Body of pancreas (tissue), 4 donors: ENCODE data around the gene EXOC3. TPM values are rescaled to one million over a fixed set of nuclear protein-coding genes. Genes with fewer than 3 reads are reported as not detected.

Experiments
- ATAC-seq: fragments of 150-250 bp; one replicate; pipeline ENCODE4 v1.9.1; 2016
- DNase-seq, 4 donors: peaks; one replicate each; pipeline ENCODE4 v3.0.0-alpha.2; 2019
- H3K27ac ChIP-seq, 4 donors: fragments of 200-600 bp; sonication (generic); 1 replicate in 3 of 4; 2 replicates in 1 of 4; pipeline versions ENCODE4 v1.5.1 to v1.6.1; 2016 to 2019; ENCODE audit warnings: mild to moderate bottlenecking in 1 of 4, mixed read lengths in 1 of 4, moderate library complexity in 1 of 4
- H3K27me3 ChIP-seq, 2 donors: fragments of 200-600 bp; sonication (generic); one replicate each; pipeline ENCODE4 v1.6.0; 2016; ENCODE audit warnings: mild to moderate bottlenecking in 1 of 2
- H3K36me3 ChIP-seq, 2 donors: fragments of 200-600 bp; sonication (generic); replicated peaks in 1 of 2; 2 replicates each; pipeline ENCODE4 v1.5.1; 2016; ENCODE audit warnings: low read depth in 2 of 2; ENCODE audit not compliant: insufficient read depth in 1 of 2
- H3K4me1 ChIP-seq: fragments of 200-600 bp; sonication (generic); one replicate; pipeline ENCODE4 v1.6.0; 2016
- H3K4me3 ChIP-seq, 2 donors: fragments of 200-600 bp; sonication (generic); 1 replicate in 1 of 2; 2 replicates in 1 of 2; pipeline ENCODE4 v1.5.1; 2016 to 2019
- H3K9me3 ChIP-seq, 3 donors: fragments of 200-600 bp; sonication (generic); 1 replicate in 2 of 3; 2 replicates in 1 of 3; pipeline ENCODE4 v1.5.1; 2016
- POLR2A ChIP-seq, 3 donors: fragments of 450-650 bp; IDR thresholded peaks; one replicate each; pipeline ENCODE4 v1.6.1; 2016; ENCODE audit warnings: antibody characterized with exemption in 3 of 3, mild to moderate bottlenecking in 2 of 3
- WGBS, 2 donors: methylation state at CpG; one replicate each; pipeline ENCODE4 v1.1.5; 2017; 5-methylcytosine and 5-hydroxymethylcytosine counted together
- intact Hi-C: fragments of 100-400 bp; cut with DNase I; formaldehyde crosslinking; loops from one replicate; pipeline ENCODE4 v1.15.1; 2023
- total RNA-seq, 2 donors: library from RNA; depleted of rRNA; stranded (reverse); fragments of >200 nt; gene quantifications; one replicate each; pipeline ENCODE4 v1.1.0, GENCODE V29; 2016
- TF ChIP-seq, protein P1 (sequence below), 7 experiments: fragments of 450-650 bp in 4 of 7; fragments of 200-600 bp in 3 of 7; sonication (generic) in 3 of 7; IDR thresholded peaks; one replicate each; pipeline ENCODE4 v1.5.1; 2016 to 2019; ENCODE audit warnings: antibody characterized with exemption in 7 of 7

Gene EXOC3
- total RNA-seq, 2 donors from 2014 or later, result 32.2 to 79.1 TPM

DNA sequence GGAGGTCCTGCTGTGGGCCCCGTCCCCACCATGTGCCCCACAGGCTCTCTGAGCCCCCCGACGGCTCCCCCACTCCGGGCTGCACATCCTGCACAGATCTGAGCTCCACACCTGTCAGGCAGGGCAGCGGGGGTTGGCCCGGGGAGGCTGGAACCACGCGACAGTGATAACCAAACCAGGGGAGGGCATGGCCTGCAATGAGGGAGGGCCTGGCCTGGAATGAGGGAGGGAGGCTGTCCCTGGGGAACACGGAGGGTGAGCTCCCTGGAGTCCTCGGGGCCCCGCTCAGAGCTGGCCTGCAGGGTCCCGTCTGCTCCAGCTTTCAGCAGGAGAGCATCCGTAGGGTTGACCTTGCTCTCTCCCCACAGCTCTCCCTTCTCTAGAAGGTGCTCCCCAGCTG is 50.8 kb downstream of the EXOC3 start:
- Histone ChIP-seq H3K9me3 (no peaks in the 10 kb centered on the region), H3K4me3 (no peak overlapping the region), H3K4me1 (no peaks in the 10 kb centered on the region), H3K27ac (no peak overlapping the region), H3K27me3 (peaks cover 0 to 10% of the 10 kb centered on the region in 2 donors), H3K36me3 (no peaks in the 10 kb centered on the region)
- DNase-seq, result no peak
- WGBS, 2 donors, result 26 to 38% methylated on average over 10 to 13 of the region's 13 CpGs
- ATAC-seq, result no peak
- intact Hi-C loops, result no loop called here
- no peak for TF ChIP-seq POLR2A (IDR thresholded peaks at IDR 0.05)
- TF ChIP-seq, protein P1, sequence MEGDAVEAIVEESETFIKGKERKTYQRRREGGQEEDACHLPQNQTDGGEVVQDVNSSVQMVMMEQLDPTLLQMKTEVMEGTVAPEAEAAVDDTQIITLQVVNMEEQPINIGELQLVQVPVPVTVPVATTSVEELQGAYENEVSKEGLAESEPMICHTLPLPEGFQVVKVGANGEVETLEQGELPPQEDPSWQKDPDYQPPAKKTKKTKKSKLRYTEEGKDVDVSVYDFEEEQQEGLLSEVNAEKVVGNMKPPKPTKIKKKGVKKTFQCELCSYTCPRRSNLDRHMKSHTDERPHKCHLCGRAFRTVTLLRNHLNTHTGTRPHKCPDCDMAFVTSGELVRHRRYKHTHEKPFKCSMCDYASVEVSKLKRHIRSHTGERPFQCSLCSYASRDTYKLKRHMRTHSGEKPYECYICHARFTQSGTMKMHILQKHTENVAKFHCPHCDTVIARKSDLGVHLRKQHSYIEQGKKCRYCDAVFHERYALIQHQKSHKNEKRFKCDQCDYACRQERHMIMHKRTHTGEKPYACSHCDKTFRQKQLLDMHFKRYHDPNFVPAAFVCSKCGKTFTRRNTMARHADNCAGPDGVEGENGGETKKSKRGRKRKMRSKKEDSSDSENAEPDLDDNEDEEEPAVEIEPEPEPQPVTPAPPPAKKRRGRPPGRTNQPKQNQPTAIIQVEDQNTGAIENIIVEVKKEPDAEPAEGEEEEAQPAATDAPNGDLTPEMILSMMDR (IDR thresholded peaks at IDR 0.05), result no peak

DNA sequence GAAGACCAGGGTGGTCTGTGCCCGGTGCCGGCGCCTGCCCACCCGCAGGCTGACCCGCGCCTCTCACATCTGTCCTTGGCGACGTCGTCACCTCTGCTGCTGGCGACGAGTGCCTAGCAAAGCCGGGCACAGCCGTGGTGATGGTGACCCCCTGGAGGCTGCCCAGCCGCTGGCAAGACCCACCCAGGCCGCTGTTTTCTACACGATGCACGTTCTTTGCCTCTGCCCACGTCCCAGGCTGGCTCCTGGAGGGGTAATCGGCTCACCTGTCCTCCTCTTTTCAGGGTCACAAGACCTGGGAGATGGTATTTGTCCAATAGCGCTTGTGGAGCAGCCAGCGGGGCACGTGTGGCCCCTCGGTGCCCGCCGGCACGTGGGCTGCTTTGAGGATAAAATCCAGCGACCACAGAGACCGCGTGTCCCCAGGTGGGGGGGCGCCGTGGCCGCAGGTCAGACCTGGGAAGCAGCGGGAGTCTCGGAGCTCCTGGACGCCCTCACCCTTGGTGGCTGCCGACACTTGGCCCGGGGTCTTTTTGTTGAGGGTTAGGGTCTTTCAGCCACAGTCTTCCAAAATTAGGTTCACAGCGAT is 51.8 kb downstream of the EXOC3 start:
- intact Hi-C loops, result no loop called here
- H3K4me1 ChIP-seq, result no peaks in the 10 kb centered on the region
- no peak for DNase-seq

DNA sequence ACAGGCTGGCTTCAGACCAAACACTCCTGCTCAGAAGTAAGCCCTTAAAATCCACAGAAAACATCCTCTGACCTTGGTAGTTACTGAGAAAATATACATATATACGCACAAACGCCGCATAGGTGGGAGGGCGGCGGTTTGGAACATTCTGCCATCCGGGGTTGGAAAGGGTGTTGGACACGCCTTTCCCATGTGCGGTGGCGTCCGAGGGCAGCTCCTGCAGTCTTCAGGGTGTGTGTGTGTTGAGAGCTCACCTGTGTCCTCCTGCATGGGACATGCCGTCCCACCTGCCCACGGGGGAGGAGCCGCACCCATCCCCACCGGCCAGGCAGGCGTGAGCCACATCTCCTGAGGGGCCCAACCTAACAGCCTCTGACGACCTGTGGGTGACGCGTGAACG is 53.1 kb downstream of the EXOC3 start:
- Histone ChIP-seq H3K27me3 (peaks cover 0 to 14% of the 10 kb centered on the region in 2 donors), H3K9me3 (no peaks in the 10 kb centered on the region), H3K4me3 (no peak overlapping the region), H3K4me1 (no peaks in the 10 kb centered on the region), H3K27ac (no peak overlapping the region), H3K36me3 (no peaks in the 10 kb centered on the region)
- DNase-seq (no peak), ATAC-seq (no peak)
- TF ChIP-seq POLR2A (IDR thresholded peaks at IDR 0.05), result no peak
- TF ChIP-seq, protein P1 (IDR thresholded peaks at IDR 0.05), result no peak
- intact Hi-C loops, result no loop called here
- 29 to 30% methylated on average over 5 to 19 of the region's 19 CpGs for WGBS, 2 donors

More for the DNA sequence above, 51.8 kb downstream of the EXOC3 start:
- Histone ChIP-seq H3K36me3 (no peaks in the 10 kb centered on the region), H3K4me3 (no peak overlapping the region), H3K27me3 (peaks cover 0 to 14% of the 10 kb centered on the region in 2 donors), H3K27ac (no peak overlapping the region), H3K9me3 (no peaks in the 10 kb centered on the region)
- ATAC-seq, result no peak
- no peak for TF ChIP-seq POLR2A (IDR thresholded peaks at IDR 0.05)
- TF ChIP-seq, protein P1 (IDR thresholded peaks at IDR 0.05), result no peak
- WGBS, 2 donors, result 74 to 84% methylated on average over 11 to 33 of the region's 38 CpGs

DNA sequence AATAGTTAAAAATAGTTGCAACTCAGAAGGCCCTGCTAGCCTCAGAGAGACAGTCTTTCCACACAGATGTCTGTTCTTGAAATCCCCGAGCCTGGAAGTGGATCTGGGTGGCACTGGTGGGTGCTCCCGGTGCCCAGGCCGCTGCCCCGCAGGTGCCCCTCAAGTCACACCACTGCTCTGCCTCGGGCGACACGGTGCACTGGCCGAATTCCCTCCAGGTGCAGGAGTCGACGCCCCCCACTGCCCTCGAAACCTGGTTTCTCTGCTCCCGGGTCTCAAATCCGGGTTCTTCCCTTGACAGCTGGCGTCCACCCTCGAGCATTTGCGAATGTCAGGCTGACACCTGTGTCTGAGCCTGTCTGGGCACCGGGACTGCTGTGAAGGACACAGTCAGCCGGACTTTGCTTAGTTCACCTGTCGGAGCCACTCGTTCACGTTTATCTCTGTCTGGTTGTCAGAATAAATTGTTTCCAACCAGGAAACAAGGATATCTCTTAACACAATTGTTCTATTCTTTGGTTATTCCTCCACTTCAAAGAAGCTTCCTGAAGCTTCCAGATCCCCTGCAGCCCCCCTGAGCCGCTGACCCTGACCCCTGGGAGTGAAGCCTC is 54.2 kb downstream of the EXOC3 start:
- intact Hi-C loops, result no loop called here
- Histone ChIP-seq H3K27ac (no peak overlapping the region), H3K9me3 (no peaks in the 10 kb centered on the region), H3K36me3 (no peaks in the 10 kb centered on the region), H3K4me1 (no peaks in the 10 kb centered on the region), H3K4me3 (no peak overlapping the region), H3K27me3 (peaks cover 0 to 14% of the 10 kb centered on the region in 2 donors)
- ATAC-seq, result no peak
- DNase-seq, result no peak
- 30 to 48% methylated on average over 14 to 22 of the region's 22 CpGs for WGBS, 2 donors
- TF ChIP-seq POLR2A (IDR thresholded peaks at IDR 0.05), result no peak
- TF ChIP-seq, protein P1 (IDR thresholded peaks at IDR 0.05), result no peak
